ENCODE results near the gene ECE1. TPM values are rescaled to one million over a fixed set of nuclear protein-coding genes. Genes with fewer than 3 reads are reported as not detected.

Gene ECE1
- polyA plus RNA-seq, 1 donor from 2014 or later = 58.6 TPM

DNA sequence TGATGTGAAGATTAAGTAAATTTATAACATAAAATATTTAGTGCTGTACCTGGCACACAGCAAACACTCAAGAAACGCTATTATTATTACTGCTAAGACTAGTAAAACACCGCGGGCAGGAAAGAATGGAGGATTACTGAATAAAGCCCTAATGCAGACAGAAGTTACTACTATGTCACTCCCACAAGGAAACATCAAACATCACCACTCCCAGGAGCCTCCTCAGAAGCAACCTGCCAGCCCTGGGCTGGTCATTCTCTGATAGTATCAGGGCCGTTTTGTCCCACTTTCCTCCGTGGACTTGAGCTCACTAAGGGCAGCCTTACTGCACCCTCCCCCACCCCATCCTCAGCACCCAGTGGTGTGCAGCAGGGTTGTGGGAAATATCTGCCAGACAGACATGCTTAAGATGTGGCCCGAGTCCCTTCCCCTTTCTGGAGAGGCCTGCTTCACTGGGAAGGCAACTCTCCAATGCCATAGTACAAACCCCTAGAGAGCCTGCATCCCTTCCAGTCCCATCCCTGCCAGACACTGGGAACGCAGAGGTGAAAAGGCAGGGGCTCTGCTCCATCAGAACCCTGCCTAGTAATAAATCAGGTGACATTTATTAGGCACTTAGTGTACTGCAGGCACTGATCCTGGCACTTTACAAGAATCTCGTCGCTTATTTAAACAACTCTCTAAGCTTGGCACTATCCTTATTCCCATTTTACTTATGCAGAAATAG lies 41.7 kb upstream of the ECE1 start:
- Mint-ChIP-seq H3K36me3 (peaks cover 2% of the 10 kb centered on the region), H3K27me3 (peaks cover 5% of the 10 kb centered on the region), H3K4me1 (peaks cover 33 to 63% (median 47%) of the 10 kb centered on the region in 3 donors), H3K9me3 (no peaks in the 10 kb centered on the region), H3K4me3 (peak overlapping the region in 3 of 4 donors; percentile 10 to 65 (median 39)), H3K27ac (peak overlapping the region; percentile 78 to 84 (median 82))

DNA sequence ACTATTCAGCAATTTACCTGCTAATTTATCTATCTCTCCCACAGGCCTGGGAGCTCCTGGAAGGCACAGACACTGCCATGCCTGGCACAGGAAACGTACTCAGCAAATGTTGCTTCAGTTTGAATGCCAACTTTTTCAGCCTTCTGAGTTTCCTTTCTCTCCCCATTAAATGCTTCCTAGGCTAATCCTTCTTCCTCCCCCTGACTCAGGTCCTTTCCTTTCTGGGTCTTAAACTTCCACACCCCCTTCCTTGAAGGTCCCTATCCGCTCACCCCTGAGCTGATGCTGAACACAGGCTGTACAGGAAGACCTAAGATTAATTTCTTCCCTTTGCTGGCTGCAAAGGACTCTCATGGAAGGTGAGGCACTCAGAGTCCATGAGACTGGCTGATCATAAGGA lies 40.3 kb upstream of the ECE1 start:
- H3K27ac Mint-ChIP-seq = peak overlapping the region in 1 of 3 donors; percentile 64
- no peaks in the 10 kb centered on the region for H3K9me3 Mint-ChIP-seq
- peaks cover 2% of the 10 kb centered on the region for H3K36me3 Mint-ChIP-seq
- H3K4me1 Mint-ChIP-seq = peaks cover 30 to 60% (median 40%) of the 10 kb centered on the region in 3 donors
- H3K4me3 Mint-ChIP-seq = peak overlapping the region in 1 of 4 donors; percentile 45
- peaks cover 5% of the 10 kb centered on the region for H3K27me3 Mint-ChIP-seq

DNA sequence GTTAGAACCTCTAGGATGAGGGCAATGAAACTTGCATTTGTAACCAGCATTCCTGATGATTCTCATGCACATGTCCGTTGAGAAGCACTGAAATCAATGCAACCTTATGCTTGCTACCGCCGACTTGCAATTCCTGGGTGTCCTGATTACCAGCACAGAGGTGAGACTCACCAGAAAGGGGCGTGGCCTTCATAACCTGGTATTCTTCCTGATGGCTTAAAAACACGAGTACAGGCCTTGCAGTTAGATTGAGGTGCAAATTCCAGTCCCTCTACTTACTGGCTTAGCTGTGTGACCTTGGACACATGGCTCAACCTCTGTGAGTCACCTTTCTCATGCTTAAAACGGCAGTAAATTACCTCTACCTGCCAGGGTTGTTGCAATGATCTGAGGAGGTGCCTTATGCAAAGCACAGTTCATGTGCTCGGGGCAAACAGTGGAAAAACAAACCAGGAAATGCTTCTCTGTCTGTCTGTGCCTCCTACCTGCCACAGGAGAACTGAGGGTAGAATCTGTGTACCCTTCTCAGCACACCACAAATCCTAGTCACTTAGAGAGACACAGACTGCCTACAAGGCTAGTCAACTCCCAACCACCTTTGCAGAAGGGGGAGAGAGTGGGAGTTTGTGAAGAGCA lies 39.1 kb upstream of the ECE1 start:
- peak overlapping the region; percentile 41 to 82 (median 58) for H3K4me3 Mint-ChIP-seq
- no peaks in the 10 kb centered on the region for H3K9me3 Mint-ChIP-seq
- no peaks in the 10 kb centered on the region for H3K27me3 Mint-ChIP-seq
- H3K27ac Mint-ChIP-seq = peak overlapping the region in 2 of 3 donors; percentile 80 to 95
- H3K4me1 Mint-ChIP-seq = peaks cover 33 to 61% (median 44%) of the 10 kb centered on the region in 3 donors
- H3K36me3 Mint-ChIP-seq = peaks cover 2% of the 10 kb centered on the region

DNA sequence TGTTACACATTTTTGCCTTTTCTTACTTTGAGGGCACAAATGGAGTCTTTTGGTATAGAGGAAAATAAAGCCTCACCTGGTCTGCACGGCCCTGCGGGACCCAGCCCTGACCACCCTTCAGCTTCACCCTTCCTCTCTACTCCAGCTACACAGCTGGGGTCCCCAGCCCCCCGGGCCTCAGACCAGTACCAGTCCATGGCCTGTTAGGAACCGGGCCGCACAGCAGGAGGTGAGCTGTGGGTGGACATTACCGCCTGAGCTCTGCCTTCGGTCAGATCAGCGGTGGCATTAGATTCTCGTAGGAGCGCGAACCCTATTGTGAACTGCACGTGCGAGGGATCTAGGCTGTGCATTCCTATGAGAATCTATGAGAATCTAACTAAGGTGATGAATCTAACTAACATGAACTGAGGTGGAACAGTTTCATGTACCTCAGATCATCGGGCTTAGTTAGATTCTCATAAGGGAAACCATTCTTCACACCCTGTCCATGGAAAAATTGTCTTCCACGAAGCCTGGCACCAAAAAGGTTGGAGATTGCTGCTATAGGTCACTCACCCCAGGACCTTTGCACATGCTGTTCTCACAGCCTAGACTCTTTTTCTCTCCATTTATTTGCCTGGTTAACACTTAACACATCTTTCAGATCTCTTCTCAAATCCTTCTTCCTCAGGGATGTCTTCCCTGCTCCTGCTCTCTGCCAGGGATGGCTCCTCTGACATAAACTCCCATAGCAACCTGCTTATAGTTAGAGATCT lies 37.5 kb upstream of the ECE1 start:
- H3K4me1 Mint-ChIP-seq = peaks cover 27 to 57% (median 38%) of the 10 kb centered on the region in 3 donors
- H3K27ac Mint-ChIP-seq = peak overlapping the region in 2 of 3 donors; percentile 4 to 12
- peaks cover 4% of the 10 kb centered on the region for H3K36me3 Mint-ChIP-seq
- no peak overlapping the region for H3K4me3 Mint-ChIP-seq
- H3K27me3 Mint-ChIP-seq = no peaks in the 10 kb centered on the region
- no peaks in the 10 kb centered on the region for H3K9me3 Mint-ChIP-seq

DNA sequence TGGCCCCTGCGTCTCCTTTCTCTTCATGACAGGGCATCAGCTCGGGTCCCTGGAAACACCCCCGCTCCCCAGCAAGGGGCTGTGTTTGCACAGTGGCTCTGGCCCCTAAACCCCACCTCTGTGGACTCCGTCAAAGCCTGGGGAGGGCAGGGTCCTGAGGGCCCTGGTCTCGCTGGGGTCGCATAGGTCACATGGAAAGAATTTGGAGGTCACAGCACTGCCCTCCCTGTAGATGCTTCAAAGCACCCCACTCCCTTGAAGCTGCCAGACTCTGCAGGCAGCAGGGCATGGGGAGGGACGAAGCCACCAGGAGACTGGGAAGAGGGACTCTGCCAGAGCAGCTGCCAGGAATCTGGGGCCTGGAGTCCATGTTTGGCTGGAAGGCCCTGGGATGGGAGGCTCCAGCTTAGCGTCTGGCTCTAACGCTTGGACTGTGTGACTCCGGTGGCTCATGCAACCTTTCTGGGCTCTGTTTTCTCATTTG lies 36.6 kb upstream of the ECE1 start:
- H3K27ac Mint-ChIP-seq = peak overlapping the region in 2 of 3 donors; percentile 72 to 96
- peaks cover 4% of the 10 kb centered on the region for H3K36me3 Mint-ChIP-seq
- H3K27me3 Mint-ChIP-seq = no peaks in the 10 kb centered on the region

DNA sequence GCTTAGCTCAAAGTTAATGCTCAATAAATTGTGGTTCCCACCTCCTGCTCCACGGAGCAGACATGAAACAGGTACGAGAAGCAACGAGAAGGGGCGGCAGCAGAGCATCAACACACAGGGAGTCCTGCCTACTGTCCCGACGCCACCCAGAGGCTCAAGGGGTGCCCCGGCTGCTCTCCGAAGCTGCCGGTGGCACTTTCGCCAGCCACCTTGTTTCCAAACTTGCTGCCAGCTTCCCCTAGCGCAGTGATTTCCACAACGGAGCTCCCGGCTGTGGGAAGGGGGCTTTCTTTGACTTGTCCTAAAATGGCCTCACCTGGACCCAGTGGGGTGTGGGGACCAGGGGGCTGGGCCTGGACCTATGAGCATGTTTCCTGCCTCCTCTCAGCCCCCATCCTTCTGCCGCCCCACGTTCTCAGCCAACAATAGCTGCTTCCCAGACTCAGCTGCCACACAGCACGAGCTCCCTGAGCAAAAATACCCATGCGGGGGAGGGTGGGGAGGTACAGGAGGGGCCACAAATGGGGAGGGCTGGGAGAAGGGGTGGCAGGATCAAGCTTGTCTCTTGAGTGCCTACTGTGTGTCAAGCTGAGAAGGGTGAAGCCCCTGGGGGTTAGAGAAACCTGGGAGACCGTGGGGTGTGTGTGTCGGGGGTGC lies 35.6 kb upstream of the ECE1 start:
- peaks cover 27 to 49% (median 31%) of the 10 kb centered on the region in 3 donors for H3K4me1 Mint-ChIP-seq
- H3K9me3 Mint-ChIP-seq = no peaks in the 10 kb centered on the region
- H3K27me3 Mint-ChIP-seq = no peaks in the 10 kb centered on the region
- peaks cover 4% of the 10 kb centered on the region for H3K36me3 Mint-ChIP-seq
- peak overlapping the region; percentile 72 to 96 (median 85) for H3K27ac Mint-ChIP-seq
- peak overlapping the region in 2 of 4 donors; percentile 46 to 84 for H3K4me3 Mint-ChIP-seq

More for the DNA sequence above, 36.6 kb upstream of the ECE1 start:
- Mint-ChIP-seq H3K4me1 (peaks cover 27 to 54% (median 34%) of the 10 kb centered on the region in 3 donors), H3K4me3 (peak overlapping the region in 1 of 4 donors; percentile 33), H3K9me3 (no peaks in the 10 kb centered on the region)

DNA sequence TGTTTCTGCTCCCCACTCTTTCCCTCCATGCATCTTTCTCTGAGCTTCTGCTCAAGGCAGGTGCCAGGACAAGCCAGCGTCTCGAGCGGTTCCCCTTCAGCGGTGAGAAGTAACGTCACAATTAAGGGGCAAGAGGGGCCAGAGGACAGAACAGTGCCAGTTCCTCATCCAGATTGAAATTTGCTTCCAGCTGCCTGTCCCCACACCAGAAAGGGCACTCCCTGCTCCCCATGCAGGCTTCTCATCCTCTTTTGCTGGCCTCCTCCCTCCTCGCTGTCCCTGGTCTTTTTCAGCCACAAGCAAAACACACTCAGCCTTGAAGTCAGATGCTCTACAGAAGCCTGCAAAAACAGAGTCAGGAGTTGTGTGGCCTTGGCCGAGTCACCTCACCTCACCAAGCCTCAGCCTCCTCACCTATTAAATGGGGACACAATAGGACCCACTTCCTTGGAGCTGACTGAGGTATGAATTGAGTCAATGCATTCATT lies 35.0 kb upstream of the ECE1 start:
- Mint-ChIP-seq H3K27me3 (no peaks in the 10 kb centered on the region), H3K36me3 (peaks cover 6% of the 10 kb centered on the region), H3K4me1 (peaks cover 25 to 43% (median 34%) of the 10 kb centered on the region in 3 donors), H3K27ac (peak overlapping the region; percentile 72 to 96 (median 87)), H3K9me3 (no peaks in the 10 kb centered on the region), H3K4me3 (peak overlapping the region; percentile 21 to 91 (median 65))

DNA sequence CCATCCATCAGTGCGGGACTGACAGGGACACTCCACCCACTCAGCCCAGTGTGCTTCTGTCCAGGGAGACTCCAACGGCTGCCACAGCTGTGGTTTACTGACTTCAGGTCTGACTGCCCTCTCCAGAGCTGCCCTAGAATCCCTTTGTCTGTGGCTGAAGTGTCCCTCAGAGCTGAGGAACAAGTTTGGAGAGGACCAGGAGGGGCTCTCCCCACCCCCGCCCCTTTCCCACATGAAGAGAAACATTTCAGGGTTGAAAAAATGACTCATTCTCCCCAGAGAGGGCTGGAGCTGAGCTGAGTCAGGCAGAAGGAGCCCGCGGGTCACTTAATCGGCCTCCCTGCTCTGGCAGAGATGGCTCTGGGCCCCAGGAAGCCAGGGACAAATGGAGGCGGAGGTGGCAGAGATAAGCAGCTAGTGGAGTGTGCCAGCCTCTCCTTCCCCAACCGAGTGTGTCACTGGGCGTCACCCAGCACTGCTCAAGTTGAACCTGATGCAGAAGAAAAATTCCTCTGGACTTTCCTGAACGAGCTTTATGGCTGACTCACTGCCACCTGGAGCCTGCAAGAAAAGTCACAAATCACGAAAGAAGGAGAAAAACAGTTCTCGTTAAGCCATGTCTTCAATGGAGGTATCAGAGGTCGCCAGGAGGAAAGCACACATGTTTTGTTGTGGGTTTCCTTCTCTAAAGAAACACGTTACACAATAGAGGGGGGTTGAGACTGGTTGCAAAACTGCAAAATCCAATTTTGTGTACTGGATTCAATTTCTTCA lies 34.3 kb upstream of the ECE1 start:
- Mint-ChIP-seq H3K27me3 (no peaks in the 10 kb centered on the region), H3K9me3 (no peaks in the 10 kb centered on the region), H3K4me1 (peaks cover 28 to 43% (median 34%) of the 10 kb centered on the region in 3 donors), H3K27ac (peak overlapping the region; percentile 72 to 96 (median 87)), H3K36me3 (peaks cover 6% of the 10 kb centered on the region), H3K4me3 (peak overlapping the region; percentile 21 to 91 (median 65))

DNA sequence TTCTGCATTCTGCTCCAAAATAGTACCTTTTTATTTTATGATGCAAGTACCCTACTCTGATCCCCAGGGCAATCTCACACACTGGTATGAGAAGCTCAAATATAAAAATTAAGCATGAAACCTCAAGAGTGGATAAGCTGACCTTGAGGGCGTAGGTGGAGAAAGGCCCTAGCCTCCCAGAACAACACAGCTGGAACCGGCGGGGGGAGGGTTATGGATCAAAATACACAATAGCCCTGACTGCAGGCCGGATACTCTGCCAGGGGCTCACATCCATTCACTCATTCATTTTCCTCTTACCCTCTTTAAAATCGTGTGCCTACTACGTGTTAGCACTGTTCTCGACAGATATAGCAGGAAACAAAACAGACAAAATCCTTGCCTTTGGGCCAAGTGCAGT lies 32.8 kb upstream of the ECE1 start:
- Mint-ChIP-seq H3K4me1 (peaks cover 25 to 33% (median 29%) of the 10 kb centered on the region in 3 donors), H3K4me3 (peak overlapping the region in 2 of 4 donors; percentile 28 to 66), H3K27me3 (no peaks in the 10 kb centered on the region), H3K36me3 (peaks cover 5% of the 10 kb centered on the region), H3K9me3 (no peaks in the 10 kb centered on the region), H3K27ac (peak overlapping the region in 1 of 3 donors; percentile 72)

DNA sequence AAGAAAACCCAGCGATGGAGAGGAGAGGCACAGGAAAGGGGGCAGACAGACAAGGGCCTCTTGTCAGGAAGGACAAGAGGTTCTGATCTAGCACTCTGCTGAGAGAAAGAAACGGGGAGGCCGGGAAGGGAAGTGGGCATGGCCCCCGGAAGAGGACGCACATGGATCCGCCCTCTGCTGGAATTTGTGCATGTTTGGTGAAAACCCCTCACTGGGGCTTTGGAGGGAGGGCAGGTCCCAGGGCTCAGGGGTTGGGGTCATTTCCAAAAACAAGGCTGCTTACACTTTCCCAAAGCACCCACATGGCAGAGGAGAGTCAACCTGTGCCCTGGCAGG lies 32.4 kb upstream of the ECE1 start:
- peak overlapping the region in 1 of 3 donors; percentile 35 for H3K27ac Mint-ChIP-seq
- H3K4me1 Mint-ChIP-seq = peaks cover 25 to 30% (median 28%) of the 10 kb centered on the region in 3 donors
- no peaks in the 10 kb centered on the region for H3K9me3 Mint-ChIP-seq
- H3K36me3 Mint-ChIP-seq = peaks cover 4% of the 10 kb centered on the region
- H3K27me3 Mint-ChIP-seq = no peaks in the 10 kb centered on the region
- H3K4me3 Mint-ChIP-seq = peak overlapping the region in 2 of 4 donors; percentile 60 to 83

DNA sequence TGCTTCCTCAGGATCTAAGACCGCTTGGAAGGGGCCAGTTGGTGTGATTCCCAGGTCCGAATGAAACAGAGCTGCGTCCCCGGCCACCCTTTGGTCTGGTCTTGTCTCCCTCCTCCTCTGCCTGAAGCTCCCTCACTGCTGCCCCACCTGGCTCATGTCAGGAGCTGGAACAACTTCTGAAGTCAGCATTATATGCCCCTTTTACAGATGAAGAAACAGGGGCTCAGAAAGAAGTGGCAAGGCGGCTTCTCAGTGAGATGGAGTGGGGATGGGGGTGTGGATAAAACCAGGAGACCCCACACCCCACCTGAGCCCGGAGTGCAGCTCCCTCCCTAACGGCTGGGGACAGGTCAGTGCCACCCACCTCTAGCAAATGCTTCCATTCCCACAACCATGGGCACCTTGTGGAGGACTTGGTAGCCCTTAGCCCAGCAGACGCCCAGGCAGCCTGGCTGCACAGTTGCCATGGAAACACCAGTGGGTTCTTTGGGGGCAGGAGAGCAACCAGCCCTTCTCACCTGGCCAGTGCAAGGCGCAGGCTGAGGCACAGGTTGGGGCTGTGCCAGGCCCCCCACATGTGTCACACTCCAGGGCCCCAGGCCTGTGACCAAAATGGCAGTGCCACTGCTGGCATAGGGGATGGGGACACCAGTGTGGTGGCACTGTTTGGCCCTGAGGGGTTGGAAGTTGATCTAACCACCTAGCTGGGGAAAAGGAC lies 31.9 kb upstream of the ECE1 start:
- Mint-ChIP-seq H3K27ac (peak overlapping the region in 2 of 3 donors; percentile 35 to 81), H3K4me1 (peaks cover 25 to 28% (median 28%) of the 10 kb centered on the region in 3 donors), H3K4me3 (peak overlapping the region in 2 of 4 donors; percentile 60 to 83), H3K27me3 (no peaks in the 10 kb centered on the region), H3K36me3 (peaks cover 4% of the 10 kb centered on the region), H3K9me3 (no peaks in the 10 kb centered on the region)

DNA sequence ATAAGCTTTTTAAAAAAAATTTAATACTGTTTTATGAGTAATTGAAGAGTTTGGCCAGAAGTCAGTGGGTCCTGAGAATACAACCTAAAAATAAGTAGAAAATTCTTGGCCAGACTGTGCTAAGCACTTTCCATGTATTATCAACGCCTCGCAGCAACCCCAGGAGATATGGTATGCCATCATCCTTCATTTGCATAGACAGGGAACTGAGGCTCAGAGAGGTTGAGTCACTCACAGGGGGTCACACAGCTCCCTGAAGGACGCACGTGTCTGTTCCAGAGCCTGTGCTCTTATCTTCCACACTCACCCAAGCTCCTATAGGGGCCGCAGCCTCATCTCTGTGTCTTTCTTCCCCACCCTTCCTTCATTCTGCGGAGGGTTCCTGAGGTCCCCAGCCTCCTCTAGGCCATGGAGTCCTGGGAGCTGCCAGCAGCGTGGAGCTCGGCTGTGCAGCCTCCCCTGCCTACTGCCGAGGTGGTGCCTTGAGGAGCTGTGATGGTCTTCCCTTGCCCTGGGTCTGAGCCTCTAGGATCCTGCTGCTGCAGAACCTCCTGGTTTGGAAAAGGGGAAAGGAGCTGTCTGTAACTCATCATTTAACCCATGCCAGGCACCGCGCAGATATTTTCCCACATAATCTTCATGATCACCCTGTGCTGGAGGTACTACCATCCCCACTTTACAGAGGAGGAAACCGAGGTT lies 30.3 kb upstream of the ECE1 start:
- Mint-ChIP-seq H3K27ac (no peak overlapping the region), H3K4me1 (peaks cover 23 to 28% (median 23%) of the 10 kb centered on the region in 3 donors)

More for the DNA sequence above, 30.3 kb upstream of the ECE1 start:
- no peak overlapping the region for H3K4me3 Mint-ChIP-seq
- no peaks in the 10 kb centered on the region for H3K9me3 Mint-ChIP-seq
- H3K27me3 Mint-ChIP-seq = no peaks in the 10 kb centered on the region
- peaks cover 4% of the 10 kb centered on the region for H3K36me3 Mint-ChIP-seq

All from IgD-negative memory B cell (primary cell).